Stimulated activated CD8-positive, alpha-beta memory T cell treated with anti-CD3 and anti-CD28 coated beads, Interleukin-12 subunit alpha, Interleukin-12 subunit beta, amount 100 ng/mL, for 4 hours (primary cell): ENCODE measurements around the gene LIPH.
"Not testable (repeated sequence)": the region's sequence is repeated elsewhere in the genome, so short reads cannot be mapped to it uniquely, and the experiment has no call there.

Experiments used
- DNase-seq: peaks from one replicate; pipeline ENCODE4 v3.0.0-alpha.2; 2020; ENCODE audit warnings: low read depth

LIPH gene

DNA sequence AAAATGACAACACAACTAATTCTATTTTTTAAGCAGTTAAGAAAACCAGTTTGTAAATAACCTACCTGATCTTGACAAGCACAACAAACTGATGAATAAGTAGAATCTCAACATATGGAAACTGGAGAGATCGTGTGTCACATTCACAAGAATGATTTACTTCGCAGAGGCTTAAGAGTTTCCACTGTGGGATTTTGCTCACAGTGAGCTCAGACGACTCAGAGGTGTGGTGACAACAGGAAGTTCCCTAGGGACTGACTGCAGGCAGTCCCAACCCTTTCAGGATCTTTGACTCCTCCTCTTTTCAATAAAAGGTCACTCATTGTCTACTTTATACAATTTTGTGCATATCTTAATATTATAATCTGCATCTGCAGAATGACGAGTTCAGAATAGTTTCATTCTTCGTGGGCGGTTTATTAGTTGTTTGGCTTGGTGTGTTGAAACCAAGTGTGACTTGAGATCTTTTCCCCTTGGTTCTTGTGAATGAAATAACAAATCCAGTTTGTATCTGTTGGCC lies at the start of gene LIPH:
Gene LIPH, minus strand, starts transcription at position 231 of the 520 bp plus-strand sequence. Its CDS starts 117 bp downstream, at position 114.
- no peak for DNase-seq

GRCh38 chr3:185595526-185595925 lies 43.1 kb upstream of the LIPH start:
- no peak for DNase-seq

DNA sequence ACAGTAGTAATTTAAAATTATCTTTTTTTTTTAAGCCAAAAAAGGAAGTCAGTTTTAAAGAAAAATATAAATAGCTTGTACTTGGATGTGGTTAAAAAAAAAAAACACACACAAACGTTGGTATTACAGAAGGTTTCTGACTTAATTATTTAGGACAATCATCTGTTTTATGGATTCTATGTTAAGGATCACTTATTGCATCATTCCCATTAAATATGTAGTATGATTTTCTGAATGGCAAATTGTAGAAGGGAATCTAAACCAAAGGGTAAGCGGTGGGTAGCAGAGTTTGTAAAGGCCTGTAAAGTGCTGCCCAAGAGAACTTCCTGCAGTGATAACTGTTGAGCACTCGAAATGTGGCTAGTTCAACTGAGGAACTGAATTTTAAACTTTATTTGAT lies 41.7 kb upstream of the LIPH start:
- DNase-seq: no peak

GRCh38 chr3:185586686-185587039 lies 34.3 kb upstream of the LIPH start:
- DNase-seq: no peak

DNA sequence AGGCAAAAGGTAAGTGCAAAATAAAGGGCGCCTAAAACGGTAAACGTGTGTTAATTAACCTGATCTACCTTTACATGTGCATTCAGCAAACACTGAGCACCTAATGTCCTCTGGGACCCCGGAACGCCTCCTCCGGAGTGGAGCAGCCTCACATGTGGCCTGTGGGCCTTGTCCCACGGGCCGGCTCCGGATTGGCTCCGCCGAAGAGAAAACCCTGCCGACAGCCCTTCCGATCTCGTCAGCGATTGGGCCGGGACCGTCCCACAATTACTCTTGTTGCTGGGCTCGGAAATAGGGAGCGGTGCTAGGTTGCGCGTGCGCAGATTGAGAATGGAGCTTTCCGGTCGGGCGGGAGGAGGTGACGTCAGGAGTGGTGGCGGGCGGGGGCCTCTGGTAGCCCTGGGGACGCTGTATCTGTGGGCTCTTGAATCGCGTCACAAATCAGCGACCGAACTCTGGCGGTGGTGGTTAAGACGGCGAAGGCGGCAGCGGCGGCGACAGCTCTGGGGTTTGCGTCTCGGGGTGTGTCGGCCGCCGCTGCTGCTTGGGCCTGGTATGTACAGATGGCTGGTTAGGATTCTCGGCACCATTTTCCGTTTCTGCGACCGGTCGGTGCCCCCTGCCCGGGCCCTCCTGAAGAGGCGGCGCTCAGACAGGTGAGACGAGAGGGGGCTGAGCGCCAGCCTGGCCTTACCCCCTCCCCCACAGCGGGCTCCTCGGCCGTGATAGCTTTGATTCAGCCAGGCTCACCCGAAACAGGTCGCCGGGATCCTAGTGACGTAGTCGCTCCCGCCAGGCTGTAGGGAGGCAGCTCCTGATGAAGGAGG lies 33.7 kb upstream of the LIPH start, which contains the start of gene SENP2:
Gene SENP2, plus strand, starts transcription at position 437 of the 827 bp plus-strand sequence. Its CDS starts 119 bp downstream, at position 556.
- peak; percentile 99 for DNase-seq

GRCh38 chr3:185585518-185585858 lies 33.1 kb upstream of the LIPH start:
- no peak for DNase-seq

DNA sequence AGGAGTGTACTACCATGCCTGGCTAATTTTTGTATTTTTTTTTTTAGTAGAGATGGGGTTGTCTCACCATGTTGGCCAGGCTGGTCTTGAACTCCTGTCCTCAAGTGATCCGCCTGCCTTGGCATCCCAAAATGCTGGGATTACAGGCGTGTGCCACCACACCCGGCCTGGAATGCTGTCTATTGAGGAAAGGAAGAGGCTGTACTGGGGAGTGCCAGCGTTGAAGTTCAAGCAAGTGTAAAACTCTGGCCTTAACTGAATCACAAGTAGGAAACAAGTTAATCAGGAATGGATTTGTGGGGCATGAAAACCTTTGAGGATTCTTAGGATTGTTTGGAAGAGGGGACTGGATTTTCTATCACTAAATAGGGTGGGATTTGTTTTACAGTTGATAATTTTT lies 32.3 kb upstream of the LIPH start:
- no peak for DNase-seq

DNA sequence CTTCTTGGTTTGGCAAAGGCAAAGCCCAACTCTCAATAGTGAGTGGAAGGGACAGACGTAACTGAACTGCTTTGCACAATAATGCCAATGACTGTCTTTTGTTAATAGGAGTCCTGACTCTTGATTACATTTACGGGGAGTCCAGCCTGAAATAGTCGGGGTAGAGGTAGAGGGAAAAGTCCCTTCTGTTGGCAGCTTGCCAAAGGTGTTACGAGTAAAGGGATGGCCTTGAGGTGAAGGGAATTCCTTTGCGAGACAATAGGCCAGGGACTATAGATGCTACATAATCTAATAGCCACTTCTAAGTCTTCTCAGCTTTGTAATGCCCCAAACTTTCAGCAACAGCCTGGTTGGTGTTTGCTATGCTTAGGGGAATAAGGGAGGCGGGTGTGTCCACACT lies 31.5 kb upstream of the LIPH start:
- DNase-seq: no peak

DNA sequence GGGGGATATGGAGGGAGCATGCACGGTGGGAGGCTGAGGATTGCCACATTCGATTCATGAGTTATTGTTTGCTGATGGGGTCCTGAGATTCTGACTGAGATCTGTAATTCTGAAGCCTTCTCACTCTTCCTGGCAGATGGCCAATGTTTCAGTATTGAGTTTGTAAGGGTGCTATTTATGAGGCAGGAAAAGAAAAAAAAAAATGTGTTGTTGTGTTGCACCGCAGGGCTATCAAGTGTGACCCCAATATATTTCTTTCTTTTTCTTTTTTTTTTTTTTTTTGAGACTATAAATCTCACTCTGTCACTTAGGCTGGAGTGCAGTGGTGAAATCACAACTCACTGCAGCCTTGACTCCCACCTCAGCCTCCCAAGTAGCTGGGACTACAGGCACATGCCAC lies 30.5 kb upstream of the LIPH start:
- no peak for DNase-seq

- DNase-seq: no peak
These were observed 29.8 kb upstream of the LIPH start for GRCh38 chr3:185582236-185582635.

GRCh38 chr3:185575108-185575869 lies 22.9 kb upstream of the LIPH start:
- DNase-seq: not testable (repeated sequence)

DNA sequence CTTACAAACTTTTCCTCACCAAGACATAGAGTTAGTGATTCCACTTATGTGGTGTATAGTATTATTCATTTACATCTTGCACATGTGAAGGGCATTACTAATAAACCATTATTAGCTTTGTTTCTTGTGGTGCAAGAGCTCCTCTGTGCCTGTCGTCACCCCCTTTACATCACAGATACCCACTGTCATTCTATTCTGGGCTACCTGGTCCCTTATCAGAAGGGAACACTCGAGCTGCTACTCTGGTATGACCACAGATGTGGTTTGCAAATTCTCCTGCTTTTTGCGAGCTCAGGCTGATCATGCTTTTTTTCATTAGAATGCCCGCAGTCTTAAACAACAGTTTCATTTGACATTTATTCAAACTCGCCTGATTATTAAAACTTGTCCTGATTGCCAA lies 19.8 kb upstream of the LIPH start:
- no peak for DNase-seq

DNA sequence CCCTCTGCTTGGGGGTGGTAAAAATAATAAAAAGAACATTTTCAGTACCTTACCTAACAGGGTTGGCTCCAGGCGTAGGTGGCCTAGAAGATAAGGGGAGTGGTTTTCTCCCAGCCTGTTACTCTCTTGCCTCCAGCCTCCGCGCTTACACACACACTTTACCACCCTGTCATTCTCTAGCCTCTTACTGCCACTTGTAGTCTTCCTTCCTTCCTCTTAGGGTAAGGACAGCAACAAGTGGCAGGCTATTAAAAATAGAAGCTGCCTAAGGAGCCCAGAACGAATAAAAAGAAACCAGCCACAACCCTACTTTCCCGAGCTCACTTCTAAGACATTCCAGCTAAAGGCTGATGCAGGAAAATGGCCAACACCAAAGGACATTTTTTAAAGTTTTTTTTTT lies 9.6 kb upstream of the LIPH start:
- no peak for DNase-seq

GRCh38 chr3:185561374-185561943 lies 9.1 kb upstream of the LIPH start:
- DNase-seq: no peak

- DNase-seq: no peak
These were observed 8.3 kb upstream of the LIPH start for GRCh38 chr3:185560676-185561075.

DNA sequence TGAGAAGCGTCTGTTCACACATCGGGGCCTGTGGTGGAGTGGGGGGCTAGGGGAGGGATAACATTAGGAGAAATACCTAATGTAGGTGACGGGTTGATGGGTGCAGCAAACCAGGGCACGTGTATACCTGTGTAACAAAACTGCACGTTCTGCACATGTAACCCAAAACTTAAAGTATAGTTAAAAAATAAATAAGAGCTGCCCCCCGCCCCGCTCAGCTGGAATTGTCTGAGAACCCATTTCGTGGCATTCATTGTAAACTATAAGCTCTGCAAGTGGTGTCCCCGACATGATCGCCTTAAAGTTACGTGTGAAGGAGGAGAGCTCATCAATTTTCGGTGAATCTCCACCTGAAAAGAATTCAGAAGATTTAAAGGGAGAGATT lies 7.3 kb upstream of the LIPH start:
- no peak for DNase-seq

DNA sequence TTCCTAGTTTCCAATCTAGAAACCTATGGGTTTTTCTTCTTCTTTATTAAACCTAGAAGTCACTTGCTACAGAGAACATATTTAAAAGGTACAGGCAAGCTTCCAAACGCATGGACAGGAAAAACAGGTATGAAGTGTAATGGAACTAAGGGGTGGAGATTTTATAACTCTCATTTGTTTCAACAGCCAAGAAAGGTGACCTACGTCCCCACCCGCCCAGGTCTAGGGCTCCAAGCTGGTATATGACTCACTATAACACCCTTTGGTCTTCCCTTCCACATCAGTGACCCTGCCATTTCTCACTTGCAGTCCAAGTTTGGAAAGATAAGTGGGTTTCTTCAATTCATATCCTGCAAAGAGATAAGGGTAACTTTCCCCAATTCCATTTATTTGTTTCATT lies 6.0 kb upstream of the LIPH start:
- no peak for DNase-seq

DNA sequence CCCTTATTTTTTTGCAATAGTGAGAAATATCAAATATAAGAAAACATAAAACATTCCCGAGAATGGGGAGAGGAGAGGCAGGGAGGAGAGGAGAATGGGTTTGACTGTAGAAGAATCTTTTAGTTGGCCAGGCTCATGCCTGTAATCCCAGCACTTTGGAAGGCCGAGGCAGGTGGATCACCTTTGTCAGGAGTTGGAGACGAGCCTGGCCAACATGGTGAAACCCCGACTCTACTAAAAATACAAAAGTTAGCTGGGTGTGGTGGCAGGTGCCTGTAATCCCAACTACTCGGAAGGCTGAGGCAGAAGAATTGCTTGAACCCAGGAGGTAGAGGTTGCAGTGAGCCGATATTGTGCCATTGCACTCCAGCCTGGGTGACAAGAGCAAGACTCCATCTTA lies 4.3 kb upstream of the LIPH start:
- not testable (repeated sequence) for DNase-seq

DNA sequence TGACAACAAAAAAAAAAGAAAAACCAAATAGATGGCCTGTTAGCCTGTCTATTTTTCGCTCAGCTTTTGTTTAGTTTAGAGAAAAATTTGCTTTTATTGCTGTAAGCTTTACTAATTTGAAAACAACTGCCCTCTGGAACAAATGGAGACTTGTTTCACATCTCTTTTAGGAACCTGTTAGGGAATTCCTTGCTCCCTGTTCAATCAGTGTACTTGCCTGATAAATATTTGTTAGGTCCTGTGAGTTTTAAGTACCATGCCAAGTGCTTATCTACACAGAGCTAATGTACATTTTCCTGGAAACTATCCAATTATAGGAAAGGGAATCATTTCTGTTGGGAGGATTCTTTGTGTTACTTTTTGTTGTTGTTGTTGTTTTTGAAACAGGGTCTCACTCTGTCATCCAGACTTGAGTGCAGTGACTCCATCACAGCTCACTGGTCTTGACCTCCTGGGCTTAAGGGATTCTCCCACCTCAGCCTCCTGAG lies 3.5 kb upstream of the LIPH start:
- DNase-seq: no peak

GRCh38 chr3:185555101-185555501 lies 2.7 kb upstream of the LIPH start:
- DNase-seq: no peak

DNA sequence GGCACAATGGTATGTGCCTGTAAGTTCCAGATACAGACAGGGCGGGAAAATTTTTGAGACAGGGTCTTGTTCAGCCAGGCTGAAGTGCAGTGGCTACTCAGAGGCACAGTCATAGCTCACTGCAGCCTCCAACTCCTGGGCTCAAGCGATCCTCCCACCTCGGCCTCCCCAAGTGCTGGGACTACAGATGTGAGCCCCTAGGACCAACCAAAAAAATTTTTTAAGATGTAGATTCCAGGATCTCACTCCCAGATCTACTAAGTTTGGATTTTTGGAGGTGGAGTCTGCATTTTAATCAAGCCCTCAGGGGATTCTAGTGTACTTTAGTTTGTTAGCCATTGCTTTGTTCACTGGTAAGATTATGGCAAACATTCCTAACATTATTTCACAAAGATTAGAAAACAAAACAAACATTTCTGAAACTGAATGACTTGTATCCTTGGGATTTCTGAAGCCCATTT lies 2.7 kb downstream of the LIPH start:
- DNase-seq: no peak

GRCh38 chr3:185549122-185549521 lies 3.3 kb downstream of the LIPH start:
- DNase-seq: no peak

- DNase-seq: no peak
These were observed 11.7 kb downstream of the LIPH start for GRCh38 chr3:185540695-185541094.
